Muscle of leg (tissue), 11 donors: ENCODE data around the gene CCDC110. TPM values are rescaled to one million over a fixed set of nuclear protein-coding genes. Genes with fewer than 3 reads are reported as not detected.

Experiments used
- DNase-seq: peaks from one replicate; pipeline ENCODE4 v3.0.0; 2013
- H3K27ac ChIP-seq: one replicate; pipeline ENCODE4 v1.5.1; 2013; ENCODE audit warnings: mild to moderate bottlenecking, low read length, control low read depth
- H3K27me3 ChIP-seq: one replicate; pipeline ENCODE4 v1.6.1; 2013; ENCODE audit warnings: low read length; ENCODE audit not compliant: control insufficient read depth, insufficient read depth
- H3K36me3 ChIP-seq: one replicate; pipeline ENCODE4 v1.6.1; 2013; ENCODE audit warnings: low read length; ENCODE audit not compliant: control insufficient read depth, insufficient read depth
- H3K4me1 ChIP-seq: one replicate; pipeline ENCODE4 v1.6.1; 2013; ENCODE audit warnings: low read length; ENCODE audit not compliant: control insufficient read depth, insufficient read depth
- H3K4me3 ChIP-seq: one replicate; pipeline ENCODE4 v1.5.1; 2013; ENCODE audit warnings: low read length, control low read depth
- H3K9me3 ChIP-seq: replicated peaks from 2 replicates; pipeline ENCODE4 v1.6.1; 2013; ENCODE audit warnings: low read depth, low read length; ENCODE audit not compliant: control insufficient read depth
- WGBS: methylation state at CpG from one replicate; pipeline ENCODE4 v1.1.5; 2013; ENCODE audit warnings: missing lambda C conversion rate; ENCODE audit not compliant: insufficient coverage; 5-methylcytosine and 5-hydroxymethylcytosine counted together
- polyA plus RNA-seq, 8 donors: library from polyadenylated mRNA; unstranded; fragments of 120-200 nt; gene quantifications; one replicate each; pipeline versions ENCODE4 v1.2.1 to v1.2.3, GENCODE V29; 2013; ENCODE audit warnings: inconsistent platforms in 1 of 8, low replicate concordance in 1 of 8; ENCODE audit not compliant: insufficient read length in 8 of 8, insufficient read depth in 1 of 8
- total RNA-seq: library from RNA; stranded (reverse); fragments of 120-200 nt; gene quantifications from one replicate; pipeline ENCODE4 v1.2.4, GENCODE V29; 2013

CCDC110 gene
- total and polyA plus RNA-seq, 9 donors, result 0.84 to 1.7 (median 1.1) TPM

GRCh38 chr4:185399466-185399865 is 72.1 kb downstream of the CCDC110 start:
- H3K27ac ChIP-seq, result peak overlapping the region; percentile 48
- WGBS, result no CpG with 5 or more reads among the region's 8 CpGs

DNA sequence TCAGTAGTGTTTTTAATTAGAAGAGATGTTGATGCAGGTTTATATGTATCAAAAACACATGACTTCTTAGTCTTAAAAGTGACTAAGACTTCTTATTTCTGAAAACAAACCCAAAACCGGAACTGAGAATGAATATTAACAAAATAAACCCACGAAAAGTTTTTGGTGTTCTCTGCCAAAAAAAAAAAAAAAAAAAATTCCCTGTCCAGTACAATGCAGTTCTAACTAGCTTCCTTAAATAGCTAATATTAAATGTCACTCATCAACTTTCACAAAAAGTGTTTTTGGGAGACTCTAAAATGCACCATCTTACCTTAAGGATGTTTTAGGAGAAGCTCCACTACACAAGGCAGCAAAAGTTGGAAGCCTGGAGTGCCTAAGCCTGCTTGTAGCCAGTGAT is 72.9 kb downstream of the CCDC110 start:
- WGBS, result no CpG with 5 or more reads among the region's 2 CpGs
- H3K27me3 ChIP-seq, result no peaks in the 10 kb centered on the region
- H3K9me3 ChIP-seq, result no peaks in the 10 kb centered on the region
- H3K27ac ChIP-seq, result no peak overlapping the region
- H3K4me3 ChIP-seq, result no peak overlapping the region
- no peak for DNase-seq
- peaks cover 13% of the 10 kb centered on the region for H3K4me1 ChIP-seq
- H3K36me3 ChIP-seq, result peaks cover 22% of the 10 kb centered on the region

More at GRCh38 chr4:185399466-185399865, 72.1 kb downstream of the CCDC110 start:
- H3K4me1 ChIP-seq, result peaks cover 9% of the 10 kb centered on the region
- H3K27me3 ChIP-seq, result no peaks in the 10 kb centered on the region
- H3K4me3 ChIP-seq, result no peak overlapping the region
- no peaks in the 10 kb centered on the region for H3K9me3 ChIP-seq
- peak; percentile 26 for DNase-seq
- H3K36me3 ChIP-seq, result peaks cover 23% of the 10 kb centered on the region

- Histone ChIP-seq H3K27ac (peak within 1 kb of the TSS; percentile 92), H3K4me1 (peaks cover 13% of the 10 kb centered on the region), H3K27me3 (no peaks in the 10 kb centered on the region), H3K36me3 (peaks cover 13% of the 10 kb centered on the region), H3K9me3 (no peaks in the 10 kb centered on the region), H3K4me3 (peak within 1 kb of the TSS; percentile 94)
- DNase-seq, result peak; percentile 86
- 4% methylated on average over 31 of the region's 38 CpGs for WGBS
Observed at GRCh38 chr4:185396724-185397385, 74.7 kb downstream of the CCDC110 start, which contains the start of gene ANKRD37. Gene ANKRD37, plus strand, starts transcription at chr4:185396841. Its CDS starts 83 bp downstream, at chr4:185396924.

DNA sequence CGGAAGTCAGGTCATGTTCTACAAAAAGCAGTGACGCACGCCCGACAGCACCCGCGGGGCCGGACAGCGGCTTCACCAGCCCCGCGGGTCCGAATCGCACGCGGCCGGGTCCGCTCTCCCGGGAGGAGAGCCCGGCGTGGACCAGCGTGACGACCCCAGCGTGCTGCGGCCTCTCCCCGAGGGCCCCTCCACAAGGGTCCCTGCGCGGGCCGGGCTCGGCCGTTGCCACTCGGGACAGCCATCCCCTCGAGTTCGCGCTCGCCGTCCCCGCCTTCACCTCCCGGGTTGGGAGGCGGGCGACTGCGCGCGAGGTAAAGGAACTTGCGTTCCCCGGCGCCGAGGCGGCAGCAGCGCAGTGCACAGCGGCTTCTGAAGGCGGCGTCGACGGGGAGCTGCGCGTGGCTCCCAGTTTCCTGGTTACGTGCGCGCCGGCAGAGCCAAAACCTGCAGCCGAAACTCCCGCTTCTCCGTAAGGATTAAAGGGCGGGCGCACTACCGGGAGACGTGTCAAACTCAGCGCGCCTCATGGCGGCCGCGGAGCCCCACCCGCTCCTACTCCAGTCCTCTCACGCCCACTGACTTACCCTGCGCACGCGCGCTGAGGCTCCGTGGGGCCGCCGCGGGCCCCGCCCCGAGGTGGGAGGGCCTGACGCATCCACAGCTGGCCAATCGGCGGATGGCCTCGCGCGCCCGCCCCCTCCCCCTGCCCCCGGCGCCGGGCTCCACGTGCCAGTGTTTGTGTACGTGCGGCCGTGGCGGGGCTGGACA is 75.4 kb downstream of the CCDC110 start:
- Histone ChIP-seq H3K27me3 (no peaks in the 10 kb centered on the region), H3K4me3 (peak overlapping the region; percentile 94), H3K9me3 (no peaks in the 10 kb centered on the region), H3K4me1 (peaks cover 13% of the 10 kb centered on the region), H3K36me3 (peaks cover 9% of the 10 kb centered on the region), H3K27ac (peak overlapping the region; percentile 92)
- WGBS, result under 1% methylated on average over 98 of the region's 98 CpGs
- DNase-seq, result peak; percentile 99

GRCh38 chr4:185395238-185395955 is 76.1 kb downstream of the CCDC110 start, which contains the start of gene LRP2BP:
Gene LRP2BP, minus strand, starts transcription at chr4:185395924. Its CDS starts 17,738 bp downstream, at chr4:185378186.
- peak within 1 kb of the TSS; percentile 94 for H3K4me3 ChIP-seq
- peaks cover 13% of the 10 kb centered on the region for H3K4me1 ChIP-seq
- peak within 1 kb of the TSS; percentile 92 for H3K27ac ChIP-seq
- no peaks in the 10 kb centered on the region for H3K27me3 ChIP-seq
- WGBS, result 0% methylated on average over 3 of the region's 12 CpGs
- peaks cover 5% of the 10 kb centered on the region for H3K36me3 ChIP-seq
- DNase-seq, result peak; percentile 99
- H3K9me3 ChIP-seq, result no peaks in the 10 kb centered on the region

Other genes with a start within 250 kb of the CCDC110 start
- gene LRP2BP, start 75.8 kb downstream of the CCDC110 start, total RNA-seq, result 4.1 TPM
- gene LRP2BP, start 75.8 kb downstream of the CCDC110 start, polyA plus RNA-seq, result 1 to 10 TPM; 1.8 to 6.7 (median 3.3) TPM
- 12.3 TPM for gene ANKRD37, start 74.9 kb downstream of the CCDC110 start, total RNA-seq
- gene ANKRD37, start 74.9 kb downstream of the CCDC110 start, polyA plus RNA-seq, result 10 to 100 TPM; 17.0 to 39.7 (median 23.6) TPM
- 54.4 TPM for gene UFSP2, start 45.8 kb downstream of the CCDC110 start, total RNA-seq
- 10 to 100 TPM; 35.7 to 57.2 (median 40.9) TPM for gene UFSP2, start 45.8 kb downstream of the CCDC110 start, polyA plus RNA-seq
- 541 TPM for gene PDLIM3, start 63.8 kb upstream of the CCDC110 start, total RNA-seq
- gene PDLIM3, start 63.8 kb upstream of the CCDC110 start, polyA plus RNA-seq, result 100 to 1,000 TPM; 306 to 515 (median 458) TPM